ENCODE measurements around the gene DBN1.

GRCh38 chr5:177456591-177456964, 16.9 kb downstream of the DBN1 start:
- TF ChIP-seq POLR2AphosphoS5 (IDR thresholded peaks at IDR 0.05; ENCODE audit: low read depth, low read length): no peak
- TF ChIP-seq TAF1 (IDR thresholded peaks at IDR 0.05; ENCODE audit: borderline replicate concordance, insufficient read depth, low read length): no peak
- no peak for TF ChIP-seq REST (IDR thresholded peaks at IDR 0.05; ENCODE audit: insufficient read depth in 1 of 2, low read depth in 2 of 2, low read length in 2 of 2)
